ENCODE data around the gene ZNF331. TPM values are rescaled to one million over a fixed set of nuclear protein-coding genes. Genes with fewer than 3 reads are reported as not detected.

The ZNF331 gene
- total RNA-seq, 1 experiment from 2014 or later, result 57.2 TPM

GRCh38 chr19:53581871-53582279 lies 43.9 kb downstream of the ZNF331 start:
- peak; percentile 65 for DNase-seq

More at GRCh38 chr19:53581871-53582279, 43.9 kb downstream of the ZNF331 start:
- Histone ChIP-seq H3K9me3 (ENCODE audit: control insufficient read depth, low read depth, low read length) (peaks cover 15% of the 10 kb centered on the region), H3K14ac (ENCODE audit: insufficient read depth, low read length) (0 out of 2 replicates have a peak overlapping the region, but pooled peaks have one; percentile 4), H3K4me1 (ENCODE audit: insufficient read depth, low read length) (no peaks in the 10 kb centered on the region), H2AFZ (ENCODE audit: low read length) (no peak overlapping the region), H3K79me2 (ENCODE audit: insufficient read depth, low read length) (no peaks in the 10 kb centered on the region), H4K8ac (replicated peaks; ENCODE audit: insufficient read length, low read depth, low read length) (no peak overlapping the region), H3K18ac (ENCODE audit: insufficient read length, low read depth, low read length) (peak overlapping the region; percentile 29), H3K27me3 (ENCODE audit: insufficient read depth, low read length) (no peaks in the 10 kb centered on the region), H3K23me2 (ENCODE audit: insufficient read length, low read depth, low read length, poor library complexity, severe bottlenecking) (no peaks in the 10 kb centered on the region), H4K91ac (ENCODE audit: insufficient read length, low read depth, low read length) (no peak overlapping the region), H2BK20ac (ENCODE audit: low read depth, low read length, poor library complexity, severe bottlenecking) (no peak overlapping the region), H2BK120ac (ENCODE audit: low read depth, low read length, poor library complexity, severe bottlenecking) (no peak overlapping the region), H4K5ac (ENCODE audit: insufficient read length, low read depth, low read length) (no peak overlapping the region), H3K23ac (ENCODE audit: insufficient read length, low read depth, low read length) (no peak overlapping the region), H3K79me1 (ENCODE audit: insufficient read depth, low read depth, low read length, poor library complexity, severe bottlenecking) (no peaks in the 10 kb centered on the region), H3K9ac (ENCODE audit: extremely low read depth, insufficient read length, low read length) (no peak overlapping the region), H2BK5ac (ENCODE audit: insufficient read length, low read length) (no peak overlapping the region), H4K20me1 (ENCODE audit: control insufficient read depth, insufficient read depth, insufficient read length) (no peaks in the 10 kb centered on the region), H3K56ac (ENCODE audit: insufficient read length, low read depth, low read length) (no peak overlapping the region), H2BK12ac (ENCODE audit: insufficient read length, low read depth, low read length) (no peak overlapping the region), H3K27ac (ENCODE audit: insufficient read length, low read depth, low read length) (no peak overlapping the region), H2BK15ac (ENCODE audit: low read depth, low read length) (no peak overlapping the region), H2AK5ac (ENCODE audit: insufficient read length, low read length) (no peak overlapping the region), H3K4me2 (ENCODE audit: insufficient read depth, insufficient read length, low read length) (no peak overlapping the region), H3K4ac (ENCODE audit: low read depth, low read length) (no peak overlapping the region), H3T11ph (ENCODE audit: low read length) (no peak overlapping the region)
- no peak for TF ChIP-seq CTCF (conservative IDR thresholded peaks at IDR 0.05)
- peak overlapping the region; percentile 64 to 92 (median 82) for H3K27ac Mint-ChIP-seq
- H3K4me1 Mint-ChIP-seq, result peaks cover 16 to 18% of the 10 kb centered on the region in 2 experiments
- WGBS (ENCODE audit: extremely low coverage, insufficient read length, low lambda C conversion rate), result no CpG with 5 or more reads among the region's 6 CpGs
- H3K4me3 Mint-ChIP-seq, result no peak overlapping the region
- peaks cover 29 to 52% (median 36%) of the 10 kb centered on the region in 3 experiments for H3K36me3 Mint-ChIP-seq (ENCODE audit: insufficient read depth in 1 of 3, low read depth in 3 of 3)
- H3K27me3 Mint-ChIP-seq (ENCODE audit: low read depth), result peaks cover 1% of the 10 kb centered on the region; the same call in 1 of the 2 replicates
- H3K9me3 Mint-ChIP-seq, result peaks cover 25 to 32% of the 10 kb centered on the region in 2 experiments

Data from H9 (cell line).